ENCODE results near the gene PARM1. TPM values are rescaled to one million over a fixed set of nuclear protein-coding genes. Genes with fewer than 3 reads are reported as not detected.
A peak's percentile ranks its signal among the peaks of the same experiment; 100 is the strongest.
"Not testable (repeated sequence)": the region's sequence is repeated elsewhere in the genome, so short reads cannot be mapped to it uniquely, and the experiment has no call there.

PARM1 gene
- total RNA-seq, 1 donor from 2014 or later: 65.2 TPM

- intact Hi-C loops (cut with DNase I): no loop called here
- DNase-seq (peak; percentile 64), ATAC-seq (ENCODE audit: poor library complexity) (peak; percentile 93)
These were observed 36.9 kb downstream of the PARM1 start for GRCh38 chr4:74969507-74970474.

GRCh38 chr4:74970577-74970976 lies 37.7 kb downstream of the PARM1 start:
- ATAC-seq (ENCODE audit: poor library complexity): peak; percentile 35
- intact Hi-C loops (cut with DNase I): no loop called here
- no peak for DNase-seq

DNA sequence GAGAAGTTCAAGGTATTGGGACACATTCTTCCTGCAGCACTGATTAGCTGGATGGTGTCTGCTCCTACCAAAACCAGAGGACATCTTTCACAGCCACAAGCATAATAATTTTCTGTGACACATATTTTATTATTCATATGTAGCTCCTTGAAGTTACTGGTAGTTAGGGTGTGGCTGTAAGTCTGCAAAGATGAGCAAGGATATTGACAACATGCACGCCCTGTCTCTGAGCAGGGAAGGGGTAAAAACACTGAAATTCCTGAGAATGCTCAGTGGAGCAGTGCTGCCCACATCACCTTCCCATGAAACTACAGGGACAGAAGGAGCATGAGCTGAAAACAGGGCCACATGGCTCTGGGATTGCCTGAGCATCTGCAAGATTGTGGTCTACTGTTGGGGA lies 38.9 kb downstream of the PARM1 start:
- DNase-seq (no peak), ATAC-seq (ENCODE audit: poor library complexity) (no peak)
- intact Hi-C loops (cut with DNase I): no loop called here

GRCh38 chr4:74975082-74975481 lies 42.2 kb downstream of the PARM1 start:
- DNase-seq (no peak), ATAC-seq (ENCODE audit: poor library complexity) (no peak)
- intact Hi-C loops (cut with DNase I): no loop called here

DNA sequence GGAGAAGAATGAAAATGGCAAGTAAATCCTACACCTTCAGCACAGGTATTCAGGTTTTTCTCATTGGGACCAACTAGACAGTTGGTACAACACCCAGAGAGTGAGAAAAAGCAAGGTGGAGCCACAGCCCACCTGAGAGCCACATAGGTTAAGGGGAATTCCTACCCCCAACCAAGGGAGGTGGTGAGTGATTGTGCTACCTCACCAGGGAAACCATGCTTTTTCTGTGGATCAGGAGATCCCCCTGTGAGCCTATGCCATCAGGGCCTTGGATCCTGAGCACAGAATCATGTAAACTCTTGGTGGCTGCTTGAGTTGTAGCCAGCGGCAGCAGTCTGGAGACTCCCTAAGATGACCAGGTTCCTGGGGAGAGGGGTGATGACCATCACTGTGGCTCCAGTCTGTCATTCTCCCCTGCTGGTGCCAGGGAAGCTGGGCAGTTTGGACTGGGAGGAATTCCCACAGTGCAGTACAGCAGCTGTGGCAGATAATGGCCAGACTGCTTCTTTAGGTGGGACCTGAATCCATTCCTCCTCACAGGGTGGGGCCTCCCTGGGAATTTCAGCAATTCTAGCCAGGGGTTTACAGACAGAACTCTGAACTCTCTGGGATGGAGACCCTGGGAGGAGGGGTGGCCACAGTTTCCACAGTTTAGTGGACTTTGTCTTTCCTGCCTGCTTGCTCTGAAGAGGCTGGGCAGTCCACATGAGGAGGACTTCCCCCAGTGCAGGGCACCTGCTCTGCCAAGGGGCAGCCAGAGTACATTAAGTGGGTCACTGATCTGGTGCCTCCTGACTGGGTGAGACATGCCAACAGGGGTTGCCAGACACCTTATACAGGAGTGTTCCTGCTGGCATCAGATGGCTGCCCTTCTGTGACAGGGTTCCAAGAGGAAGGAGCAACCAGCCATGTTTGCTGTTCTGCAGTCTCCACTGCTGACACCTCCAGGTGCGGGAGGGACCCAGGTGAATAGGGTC lies 43.2 kb downstream of the PARM1 start:
- peak; percentile 34 for DNase-seq
- peak; percentile 95 for ATAC-seq (ENCODE audit: poor library complexity)
- intact Hi-C loops (cut with DNase I): no loop called here

DNA sequence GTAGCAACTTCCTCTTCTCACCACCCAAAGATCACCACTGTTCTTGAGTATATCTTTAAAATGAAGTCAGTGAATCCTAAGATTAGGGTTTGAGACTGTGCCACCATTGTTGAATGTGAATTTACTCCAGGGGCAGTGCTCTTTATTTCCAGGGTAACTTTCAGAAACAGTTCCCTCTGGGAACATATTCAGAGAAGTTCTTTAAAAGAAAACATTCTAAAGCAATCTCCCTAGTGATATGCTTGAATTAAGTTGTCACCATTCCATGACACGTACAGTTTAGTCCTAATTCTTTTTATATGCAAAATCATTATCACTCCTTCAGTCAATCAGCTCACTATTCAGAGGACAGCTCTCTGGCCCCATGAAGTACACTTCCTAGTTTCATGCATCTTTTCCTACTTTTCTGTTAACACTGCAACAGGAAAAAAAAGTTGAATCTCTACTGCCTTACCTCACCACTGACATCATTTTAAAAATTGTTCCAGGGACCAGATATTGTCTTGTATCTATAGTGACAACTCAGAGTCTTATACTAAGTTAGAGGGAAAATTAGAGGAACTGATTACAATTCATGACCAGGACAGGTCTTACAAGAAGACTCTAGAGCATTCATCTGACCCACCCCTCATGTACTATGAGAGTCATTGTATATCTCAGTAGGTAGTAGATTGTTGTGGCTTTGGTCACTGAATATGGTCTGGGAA lies 49.8 kb downstream of the PARM1 start:
- intact Hi-C loops (cut with DNase I): no loop called here
- ATAC-seq (ENCODE audit: poor library complexity): no peak
- DNase-seq: no peak

DNA sequence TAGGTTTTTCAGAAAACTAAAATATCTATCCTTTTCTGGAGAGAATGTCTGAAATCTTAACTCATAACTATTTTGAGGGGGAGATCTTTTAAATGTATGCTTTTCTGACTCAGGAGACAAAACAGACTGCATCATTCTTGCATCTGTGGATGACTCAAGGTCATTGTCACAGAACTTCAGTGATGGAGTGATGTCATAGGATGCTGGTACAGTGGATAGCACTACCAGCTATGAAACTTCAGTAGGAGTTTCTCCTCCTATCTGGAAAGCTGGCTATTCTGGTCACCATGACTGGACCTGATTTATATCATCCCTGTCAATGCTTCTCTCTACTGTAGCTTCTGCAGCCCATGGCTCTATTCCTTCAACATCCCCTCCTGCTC lies 50.3 kb downstream of the PARM1 start:
- DNase-seq (no peak), ATAC-seq (ENCODE audit: poor library complexity) (no peak)
- intact Hi-C loops (cut with DNase I): no loop called here

DNA sequence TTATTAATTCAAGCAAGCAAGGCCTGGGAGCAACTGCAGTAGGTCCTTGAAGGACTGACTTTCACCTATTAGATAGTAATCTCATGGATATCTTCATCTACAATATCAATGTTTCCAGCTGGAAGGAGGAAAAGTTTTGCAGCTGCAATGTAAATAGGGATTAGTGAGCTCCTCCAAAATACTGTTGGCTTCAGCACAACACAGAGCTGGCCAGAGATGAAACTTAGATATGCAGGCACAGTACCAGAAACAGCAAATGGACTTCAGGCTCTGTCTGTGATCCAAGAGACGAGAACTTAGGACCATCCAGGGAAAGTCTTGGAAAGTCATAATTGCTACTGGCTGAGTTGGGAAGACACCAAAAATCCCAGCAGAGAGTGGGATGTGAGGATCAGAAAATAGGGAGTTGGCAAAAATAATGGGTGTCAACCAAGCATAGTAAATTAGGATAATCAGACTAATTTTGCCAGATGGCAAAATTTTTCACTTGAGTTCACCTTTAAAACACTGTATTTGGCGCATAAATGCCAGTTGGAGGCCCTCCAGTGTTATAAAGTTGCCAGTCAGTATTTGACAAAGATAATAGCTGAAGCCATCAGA lies 57.5 kb downstream of the PARM1 start:
- no peak for DNase-seq
- intact Hi-C loops (cut with DNase I): no loop called here
- no peak for ATAC-seq (ENCODE audit: poor library complexity)

GRCh38 chr4:74994436-74994835 lies 61.5 kb downstream of the PARM1 start:
- intact Hi-C loops (cut with DNase I); ATAC-seq (ENCODE audit: poor library complexity); DNase-seq: not testable (repeated sequence)

DNA sequence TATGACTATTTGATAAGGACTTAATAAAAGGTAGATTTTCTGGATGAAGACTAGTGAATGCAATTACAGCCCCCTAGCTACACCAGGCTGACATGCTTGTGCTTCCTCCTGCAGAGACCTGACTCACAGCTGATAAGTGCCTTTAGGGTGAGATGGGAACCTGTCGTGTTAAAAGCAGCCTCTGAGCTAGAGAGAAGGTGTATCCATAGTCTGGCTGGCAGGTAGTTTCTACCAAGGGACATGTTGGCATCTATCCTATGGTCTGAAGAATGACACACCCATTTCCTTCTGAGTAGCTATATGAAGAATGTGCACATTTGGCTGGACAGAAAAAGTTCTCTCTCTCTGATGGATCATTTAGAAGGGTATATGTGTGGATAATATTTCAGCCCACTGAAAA lies 64.1 kb downstream of the PARM1 start:
- intact Hi-C loops (cut with DNase I): no loop called here
- ATAC-seq (ENCODE audit: poor library complexity): no peak

DNA sequence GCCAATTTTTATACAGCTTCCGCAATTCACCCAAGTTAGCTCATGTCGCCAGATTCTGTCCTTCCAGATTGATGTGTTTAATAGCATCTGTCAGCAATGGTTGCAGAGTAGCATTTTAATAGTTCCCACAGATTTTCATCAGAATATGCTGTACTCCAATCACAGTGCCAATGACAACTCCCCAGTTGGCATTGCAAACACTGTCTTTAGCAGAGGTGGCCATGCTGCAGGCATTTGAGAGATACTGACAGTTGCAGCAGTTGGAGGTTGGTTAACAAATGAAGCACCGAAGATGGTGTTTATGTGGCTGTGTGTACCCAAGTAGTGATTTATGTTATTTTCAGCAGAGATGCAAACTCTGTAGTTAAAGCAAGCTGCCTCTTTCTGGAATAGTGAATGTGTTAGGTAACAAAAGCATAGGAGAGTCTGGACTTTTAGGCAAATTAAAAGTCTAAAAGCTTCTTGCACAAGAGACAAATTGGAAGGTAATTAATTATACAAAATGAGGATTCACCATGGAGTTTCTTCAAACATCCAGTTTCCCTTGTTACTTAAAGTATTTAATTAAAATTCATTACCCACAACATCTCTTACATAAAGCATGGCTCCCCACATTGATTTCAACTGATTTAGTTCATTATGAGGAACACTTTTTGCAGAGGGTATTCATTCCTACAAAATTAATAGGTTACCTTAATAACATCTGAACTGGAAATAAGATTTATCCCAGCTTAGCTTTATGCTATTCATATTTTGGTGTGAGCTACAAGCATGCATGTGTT lies 65.2 kb downstream of the PARM1 start:
- intact Hi-C loops (cut with DNase I): no loop called here
- no peak for ATAC-seq (ENCODE audit: poor library complexity)
- no peak for DNase-seq

More for the DNA sequence above, 64.1 kb downstream of the PARM1 start:
- no peak for DNase-seq

GRCh38 chr4:74999714-75000309 lies 66.9 kb downstream of the PARM1 start:
- ATAC-seq (ENCODE audit: poor library complexity) (peak; percentile 59), DNase-seq (no peak)
- intact Hi-C loops (cut with DNase I): no loop called here

- ATAC-seq (ENCODE audit: poor library complexity): no peak
- DNase-seq: no peak
- intact Hi-C loops (cut with DNase I): no loop called here
These were observed 69.0 kb downstream of the PARM1 start for GRCh38 chr4:75001871-75002270.

GRCh38 chr4:75002381-75002780 lies 69.5 kb downstream of the PARM1 start:
- intact Hi-C loops (cut with DNase I): no loop called here
- ATAC-seq (ENCODE audit: poor library complexity): no peak

DNA sequence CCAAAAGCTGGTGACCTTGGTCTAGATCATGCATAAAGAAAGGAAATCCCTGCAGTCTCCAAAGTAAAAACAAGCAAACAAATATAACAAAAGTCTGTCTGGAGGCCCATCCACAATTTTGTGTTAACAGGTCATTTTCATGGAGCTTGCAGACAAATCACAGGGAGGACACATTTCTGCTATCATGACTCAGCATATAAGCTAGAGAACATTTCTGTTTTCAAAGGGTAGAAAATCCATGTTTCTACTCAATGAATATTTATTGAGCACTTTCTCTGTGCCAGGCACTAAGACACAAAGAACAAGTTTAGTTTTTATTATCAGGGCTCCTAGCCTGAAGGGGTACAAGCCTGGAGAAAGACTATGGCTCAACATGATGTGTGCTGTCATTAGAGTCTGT lies 71.1 kb downstream of the PARM1 start:
- intact Hi-C loops (cut with DNase I): no loop called here
- ATAC-seq (ENCODE audit: poor library complexity): peak; percentile 24
- no peak for DNase-seq

More at GRCh38 chr4:75002381-75002780, 69.5 kb downstream of the PARM1 start:
- no peak for DNase-seq

GRCh38 chr4:75004755-75005668 lies 72.1 kb downstream of the PARM1 start:
- intact Hi-C loops (cut with DNase I): no loop called here
- ATAC-seq (ENCODE audit: poor library complexity): peak; percentile 83

More at GRCh38 chr4:75004755-75005668, 72.1 kb downstream of the PARM1 start:
- peak; percentile 51 for DNase-seq

Data from Right ventricle myocardium superior (tissue), 1 donor.